Measurements from ENCODE around the gene NTN1.

Gene NTN1

GRCh38 chr17:9175700-9176467, 154.6 kb downstream of the NTN1 start:
- DNase-seq (ENCODE audit: low spot score), result no peak
- H3K4me3 ChIP-seq, result no peak overlapping the region
- no peak overlapping the region for H3K27ac ChIP-seq
- no peak for TF ChIP-seq CTCF (IDR thresholded peaks at IDR 0.05)

GRCh38 chr17:9177212-9177611, 155.9 kb downstream of the NTN1 start:
- DNase-seq (ENCODE audit: low spot score), result no peak

GRCh38 chr17:9178319-9178718, 157.0 kb downstream of the NTN1 start:
- no peak for TF ChIP-seq CTCF (IDR thresholded peaks at IDR 0.05)
- no peak overlapping the region for H3K27ac ChIP-seq
- no peak overlapping the region for H3K4me3 ChIP-seq
- DNase-seq (ENCODE audit: low spot score), result no peak

More at GRCh38 chr17:9177212-9177611, 155.9 kb downstream of the NTN1 start:
- no peak overlapping the region for H3K27ac ChIP-seq
- H3K4me3 ChIP-seq, result no peak overlapping the region
- TF ChIP-seq CTCF (IDR thresholded peaks at IDR 0.05), result no peak

- DNase-seq (ENCODE audit: low spot score), result no peak
- Histone ChIP-seq H3K4me3 (no peak overlapping the region), H3K27ac (no peak overlapping the region)
- no peak for TF ChIP-seq CTCF (IDR thresholded peaks at IDR 0.05)
Measured at GRCh38 chr17:9179602-9180001, 158.3 kb downstream of the NTN1 start.

- no peak for DNase-seq (ENCODE audit: low spot score)
- Histone ChIP-seq H3K27ac (no peak overlapping the region), H3K4me3 (no peak overlapping the region)
- TF ChIP-seq CTCF (IDR thresholded peaks at IDR 0.05), result no peak
Measured at GRCh38 chr17:9181640-9182039, 160.3 kb downstream of the NTN1 start.

GRCh38 chr17:9183306-9183705, 162.0 kb downstream of the NTN1 start:
- DNase-seq (ENCODE audit: low spot score), result no peak
- TF ChIP-seq CTCF (IDR thresholded peaks at IDR 0.05), result no peak

GRCh38 chr17:9185142-9185541, 163.8 kb downstream of the NTN1 start:
- DNase-seq (ENCODE audit: low spot score), result no peak
- H3K4me3 ChIP-seq, result no peak overlapping the region
- no peak for TF ChIP-seq CTCF (IDR thresholded peaks at IDR 0.05)
- H3K27ac ChIP-seq, result no peak overlapping the region

More at GRCh38 chr17:9183306-9183705, 162.0 kb downstream of the NTN1 start:
- no peak overlapping the region for H3K27ac ChIP-seq
- no peak overlapping the region for H3K4me3 ChIP-seq

Measured in coronary artery (tissue), 2 donors.